MM.1S (cell line): Measurements from ENCODE around the gene SPATC1L.

Source experiments
- DNase-seq: peaks from one replicate; pipeline ENCODE4 v3.0.0-alpha.2; 2015
- H2AFZ ChIP-seq: fragments of 300-600 bp; sonication (generic); 2 replicates; pipeline ENCODE4 v1.6.0; 2016; ENCODE audit warnings: antibody characterized with exemption, low read length
- H3F3A ChIP-seq: fragments of 300-600 bp; sonication (generic); 2 replicates; pipeline ENCODE4 v1.6.1; 2016; ENCODE audit warnings: mild to moderate bottlenecking, antibody characterized with exemption, low read length, moderate library complexity, mixed read lengths; ENCODE audit not compliant: insufficient read depth
- H3K27ac ChIP-seq: fragments of 300-600 bp; sonication (generic); 2 replicates; pipeline ENCODE4 v1.5.1; 2016; ENCODE audit warnings: mild to moderate bottlenecking, low read length
- H3K27me3 ChIP-seq: fragments of 300-600 bp; sonication (generic); replicated peaks from 2 replicates; pipeline ENCODE4 v1.6.0; 2016; ENCODE audit warnings: low read length; ENCODE audit not compliant: insufficient read depth
- H3K36me3 ChIP-seq: fragments of 300-600 bp; sonication (generic); replicated peaks from 2 replicates; pipeline ENCODE4 v1.6.1; 2016; ENCODE audit warnings: mild to moderate bottlenecking, low read length, mixed read lengths; ENCODE audit not compliant: insufficient read depth
- H3K4me1 ChIP-seq: fragments of 300-600 bp; sonication (generic); 2 replicates; pipeline ENCODE4 v1.6.1; 2016; ENCODE audit warnings: low read length, mixed read lengths
- H3K4me2 ChIP-seq: fragments of 300-600 bp; sonication (generic); 2 replicates; pipeline ENCODE4 v1.6.0; 2016; ENCODE audit warnings: low read depth, low read length
- H3K4me3 ChIP-seq: fragments of 300-600 bp; sonication (generic); 2 replicates; pipeline ENCODE4 v1.5.1; 2016; ENCODE audit warnings: low read length, mixed read lengths
- H3K79me2 ChIP-seq: fragments of 300-600 bp; sonication (generic); 2 replicates; pipeline ENCODE4 v1.6.1; 2016; ENCODE audit warnings: mixed run types, low read length, mixed read lengths
- H3K9ac ChIP-seq: fragments of 300-600 bp; sonication (generic); 2 replicates; pipeline ENCODE4 v1.6.1; 2016; ENCODE audit warnings: low read length, mixed read lengths
- H3K9me2 ChIP-seq: fragments of 300-600 bp; sonication (generic); replicated peaks from 2 replicates; pipeline ENCODE4 v1.6.1; 2016; ENCODE audit warnings: mild to moderate bottlenecking, low read length, mixed read lengths; ENCODE audit not compliant: insufficient read depth
- H3K9me3 ChIP-seq: fragments of 300-600 bp; sonication (generic); replicated peaks from 2 replicates; pipeline ENCODE4 v1.6.1; 2016; ENCODE audit warnings: mild to moderate bottlenecking, low read length, mixed read lengths; ENCODE audit not compliant: insufficient read depth
- H4K20me1 ChIP-seq: fragments of 300-600 bp; sonication (generic); 2 replicates; pipeline ENCODE4 v1.6.1; 2016; ENCODE audit warnings: mild to moderate bottlenecking, low read length, moderate library complexity, mixed read lengths; ENCODE audit not compliant: insufficient read depth
- EZH2 ChIP-seq: fragments of 300-600 bp; sonication (generic); optimal IDR thresholded peaks from 2 replicates; pipeline ENCODE3; 2017; ENCODE audit warnings: low read depth, mild to moderate bottlenecking, antibody characterized with exemption, low read length, mixed read lengths
- EZH2phosphoT487 ChIP-seq: fragments of 300-600 bp; sonication (generic); IDR thresholded peaks from 2 replicates; pipeline ENCODE4 v1.6.1; 2018; ENCODE audit warnings: antibody characterized with exemption, low read length
- TF ChIP-seq, protein P1 (sequence below): fragments of 300-600 bp; sonication (generic); IDR thresholded peaks from 2 replicates; pipeline ENCODE4 v1.5.1; 2016; ENCODE audit warnings: antibody characterized with exemption, low read length, mixed read lengths

SPATC1L gene

DNA sequence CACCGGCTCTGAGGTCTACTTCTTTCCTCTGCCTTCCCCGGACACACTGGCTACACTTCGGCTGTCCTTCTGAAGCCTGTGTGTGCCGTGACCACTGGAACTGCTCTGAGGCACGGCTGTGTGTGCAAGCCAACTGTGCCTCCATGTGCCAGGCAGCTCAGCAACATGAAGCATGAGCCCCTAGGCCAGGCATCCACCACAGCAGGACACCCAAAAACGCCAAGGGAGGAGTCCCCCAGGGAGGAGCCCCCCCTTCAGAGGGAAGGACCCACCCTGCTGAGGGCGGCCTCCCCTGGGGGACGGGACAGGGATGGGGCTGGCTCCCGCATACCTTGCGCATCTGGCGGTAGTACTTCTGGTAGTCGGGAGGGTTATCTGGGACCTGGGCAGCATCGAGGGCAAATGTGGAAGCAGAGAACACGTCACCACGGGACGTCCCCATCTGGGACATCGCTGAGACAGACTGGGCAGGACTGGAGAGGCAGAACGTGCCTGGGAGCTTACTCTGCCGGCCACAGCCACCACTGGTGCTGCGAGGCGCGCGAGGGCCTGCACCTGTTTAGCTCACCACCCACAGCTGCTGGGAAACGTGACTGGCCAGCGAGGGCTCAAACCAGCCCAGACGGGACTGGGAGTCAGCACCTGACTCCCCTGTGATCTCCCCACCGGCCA lies 23.8 kb upstream of the SPATC1L start:
- Histone ChIP-seq H3F3A (no peaks in the 10 kb centered on the region), H3K27ac (no peak overlapping the region), H3K9me2 (no peaks in the 10 kb centered on the region), H3K79me2 (no peaks in the 10 kb centered on the region), H3K4me1 (no peaks in the 10 kb centered on the region), H3K4me2 (no peak overlapping the region), H2AFZ (no peak overlapping the region), H3K4me3 (no peak overlapping the region), H3K9me3 (no peaks in the 10 kb centered on the region), H3K27me3 (no peaks in the 10 kb centered on the region), H3K36me3 (peaks cover 12% of the 10 kb centered on the region), H4K20me1 (no peaks in the 10 kb centered on the region), H3K9ac (no peak overlapping the region)
- no peak for TF ChIP-seq EZH2
- no peak for DNase-seq

DNA sequence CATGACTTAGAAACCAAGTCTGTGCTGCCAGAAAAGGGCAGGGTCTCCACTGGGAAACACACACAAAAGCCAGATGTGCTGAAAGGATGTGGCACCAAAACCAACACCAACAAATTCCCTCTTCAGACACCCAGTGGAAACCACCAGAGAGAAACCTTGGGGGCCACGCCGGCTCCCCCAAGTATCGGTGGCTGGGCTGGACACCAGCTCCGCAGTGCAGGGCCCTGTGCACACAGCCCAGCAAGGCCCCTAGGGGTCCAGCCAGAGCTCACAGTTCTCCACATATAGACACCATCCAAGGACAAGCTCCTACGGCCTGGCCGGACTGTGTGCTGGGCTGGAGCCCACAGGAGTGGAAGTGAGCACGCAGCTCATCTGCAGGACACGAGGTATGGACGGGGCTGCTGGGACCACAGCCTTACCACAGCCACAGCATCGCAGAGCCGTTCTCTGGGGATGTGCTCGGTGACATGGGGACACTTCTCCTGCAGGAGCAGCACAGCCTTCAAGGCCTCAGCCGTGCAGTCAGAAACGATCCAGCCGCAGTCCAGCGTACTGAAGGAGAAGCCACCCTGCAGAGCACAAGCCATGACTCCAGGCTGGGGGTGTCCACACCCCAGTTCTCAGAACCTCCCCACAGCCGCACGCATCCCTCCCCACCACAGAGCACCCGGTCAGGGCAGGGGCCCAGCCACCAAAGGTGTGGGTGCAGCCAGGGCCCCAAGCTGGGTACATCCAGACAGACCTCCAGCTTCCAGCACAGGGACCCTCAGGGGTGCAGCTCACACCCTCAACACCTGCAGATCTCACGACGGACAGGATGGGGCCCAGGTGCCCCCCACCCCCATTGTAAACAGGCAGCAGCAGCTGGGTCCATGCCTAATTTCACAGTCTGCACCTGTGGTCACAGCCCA lies 23.0 kb upstream of the SPATC1L start:
- H3K4me1 ChIP-seq, result no peaks in the 10 kb centered on the region

DNA sequence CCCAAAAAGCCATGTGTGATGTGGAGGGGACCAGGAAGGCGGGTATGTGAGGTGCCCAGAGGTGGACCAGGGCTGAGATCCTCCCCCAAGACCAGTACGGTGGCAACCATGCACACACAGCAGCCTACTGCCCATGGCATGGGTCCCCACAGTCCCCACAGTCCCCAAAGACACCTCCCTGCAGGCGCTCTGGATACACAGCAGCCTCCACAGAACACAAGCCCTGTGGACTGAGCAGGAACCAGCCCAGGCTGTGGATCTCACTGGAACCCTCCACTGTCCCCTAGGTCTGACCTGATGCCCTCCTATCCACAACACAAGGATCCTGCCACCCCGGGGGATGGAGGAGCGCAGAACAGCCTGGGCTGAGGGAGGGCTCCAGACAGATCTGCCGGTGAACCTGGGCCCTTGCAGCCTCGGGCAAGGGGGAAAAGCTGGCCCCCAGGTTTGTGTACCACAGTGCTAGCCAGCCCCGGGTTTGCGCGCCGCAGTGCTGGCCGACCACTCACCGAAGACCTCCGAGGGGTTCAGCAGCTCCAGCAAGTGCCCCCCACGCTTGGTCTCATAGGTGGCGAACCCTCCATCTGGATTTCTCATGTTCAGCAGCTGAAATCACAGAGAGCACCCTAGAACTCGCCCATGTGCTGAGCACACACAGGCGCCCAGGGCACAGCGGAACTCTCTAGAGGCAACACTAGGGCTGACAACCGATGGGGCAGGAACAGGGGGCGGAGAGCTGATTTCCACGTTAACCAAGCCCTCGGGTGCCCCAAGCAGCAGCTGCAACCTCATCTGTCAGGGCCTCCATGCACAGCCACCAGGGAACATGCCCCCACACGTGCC lies 22.1 kb upstream of the SPATC1L start:
- Histone ChIP-seq H3K4me2 (no peak overlapping the region), H3K4me3 (no peak overlapping the region), H2AFZ (no peak overlapping the region), H3K27ac (no peak overlapping the region), H3K9ac (no peak overlapping the region), H3F3A (no peaks in the 10 kb centered on the region), H3K36me3 (peaks cover 12% of the 10 kb centered on the region), H3K9me3 (no peaks in the 10 kb centered on the region), H3K4me1 (no peaks in the 10 kb centered on the region), H4K20me1 (no peaks in the 10 kb centered on the region), H3K9me2 (no peaks in the 10 kb centered on the region), H3K79me2 (no peaks in the 10 kb centered on the region), H3K27me3 (no peaks in the 10 kb centered on the region)
- DNase-seq, result no peak
- TF ChIP-seq EZH2phosphoT487, result no peak
- TF ChIP-seq EZH2, result no peak
- TF ChIP-seq, protein P1, sequence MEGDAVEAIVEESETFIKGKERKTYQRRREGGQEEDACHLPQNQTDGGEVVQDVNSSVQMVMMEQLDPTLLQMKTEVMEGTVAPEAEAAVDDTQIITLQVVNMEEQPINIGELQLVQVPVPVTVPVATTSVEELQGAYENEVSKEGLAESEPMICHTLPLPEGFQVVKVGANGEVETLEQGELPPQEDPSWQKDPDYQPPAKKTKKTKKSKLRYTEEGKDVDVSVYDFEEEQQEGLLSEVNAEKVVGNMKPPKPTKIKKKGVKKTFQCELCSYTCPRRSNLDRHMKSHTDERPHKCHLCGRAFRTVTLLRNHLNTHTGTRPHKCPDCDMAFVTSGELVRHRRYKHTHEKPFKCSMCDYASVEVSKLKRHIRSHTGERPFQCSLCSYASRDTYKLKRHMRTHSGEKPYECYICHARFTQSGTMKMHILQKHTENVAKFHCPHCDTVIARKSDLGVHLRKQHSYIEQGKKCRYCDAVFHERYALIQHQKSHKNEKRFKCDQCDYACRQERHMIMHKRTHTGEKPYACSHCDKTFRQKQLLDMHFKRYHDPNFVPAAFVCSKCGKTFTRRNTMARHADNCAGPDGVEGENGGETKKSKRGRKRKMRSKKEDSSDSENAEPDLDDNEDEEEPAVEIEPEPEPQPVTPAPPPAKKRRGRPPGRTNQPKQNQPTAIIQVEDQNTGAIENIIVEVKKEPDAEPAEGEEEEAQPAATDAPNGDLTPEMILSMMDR, result no peak

More for the DNA sequence above, 23.0 kb upstream of the SPATC1L start:
- Histone ChIP-seq H3K9me3 (no peaks in the 10 kb centered on the region), H3K79me2 (no peaks in the 10 kb centered on the region), H3K27me3 (no peaks in the 10 kb centered on the region), H3F3A (no peaks in the 10 kb centered on the region), H3K36me3 (peaks cover 12% of the 10 kb centered on the region), H4K20me1 (no peaks in the 10 kb centered on the region), H3K4me3 (no peak overlapping the region), H3K9me2 (no peaks in the 10 kb centered on the region), H2AFZ (no peak overlapping the region), H3K27ac (no peak overlapping the region), H3K9ac (no peak overlapping the region), H3K4me2 (no peak overlapping the region)
- no peak for DNase-seq
- TF ChIP-seq, protein P1, result no peak
- no peak for TF ChIP-seq EZH2
- TF ChIP-seq EZH2phosphoT487, result no peak
